CD4-positive, alpha-beta T cell (primary cell): Measurements from ENCODE around the gene COL15A1. TPM values are rescaled to one million over a fixed set of nuclear protein-coding genes. Genes with fewer than 3 reads are reported as not detected.

Experiments used
- ATAC-seq: fragments of 200-7000 bp; cut with Tn5 transposase; one replicate; pipeline ENCODE4 v1.10.0; 2022; ENCODE audit warnings: mild to moderate bottlenecking; ENCODE audit not compliant: poor library complexity
- CTCF ChIA-PET: fragments of 350-600 bp; sonication (Branson Sonifier 250); formaldehyde crosslinking; loops from one replicate; lab custom pipeline; 2021; ENCODE audit warnings: antibody characterized with exemption, inconsistent platforms; lab: Charles Lee
- POLR2A ChIA-PET: fragments of 350-600 bp; sonication (Branson Sonifier 250); formaldehyde crosslinking; loops from one replicate; lab custom pipeline; 2021; ENCODE audit warnings: antibody characterized with exemption, inconsistent platforms; lab: Charles Lee
- DNase-seq, 14 experiments: peaks; one replicate each; pipeline ENCODE4 v3.0.0-alpha.2; 2013 to 2020; ENCODE audit warnings: mixed read lengths in 2 of 14
- H3K27ac ChIP-seq, 2 donors: one replicate each; pipeline versions ENCODE4 v1.5.1 to v1.7.0; 2013; ENCODE audit warnings: low read length in 2 of 2, low read depth in 1 of 2, mild to moderate bottlenecking in 1 of 2
- H3K27me3 ChIP-seq, 2 experiments: 1 replicate in 1 of 2; 2 replicates in 1 of 2; pipeline versions ENCODE4 v1.6.1 to v1.7.0; 2013; ENCODE audit warnings: low read length in 2 of 2, control low read depth in 1 of 2, mild to moderate bottlenecking in 1 of 2, moderate library complexity in 1 of 2; ENCODE audit not compliant: insufficient read depth in 2 of 2, control insufficient read depth in 1 of 2
- H3K36me3 ChIP-seq: one replicate; pipeline ENCODE4 v1.6.1; 2013; ENCODE audit warnings: low read length, control low read depth; ENCODE audit not compliant: insufficient read depth
- H3K4me1 ChIP-seq: one replicate; pipeline ENCODE4 v1.6.1; 2013; ENCODE audit warnings: low read length, control low read depth; ENCODE audit not compliant: insufficient read depth
- H3K4me3 ChIP-seq: one replicate; pipeline ENCODE4 v1.5.1; 2013; ENCODE audit warnings: mild to moderate bottlenecking, low read length, moderate library complexity
- H3K9me3 ChIP-seq, 2 experiments: 1 replicate in 1 of 2; 2 replicates in 1 of 2; pipeline versions ENCODE4 v1.6.1 to v1.7.0; 2013; ENCODE audit warnings: low read length in 2 of 2, mild to moderate bottlenecking in 2 of 2, control low read depth in 1 of 2, moderate library complexity in 1 of 2; ENCODE audit not compliant: control insufficient read depth in 1 of 2, insufficient read depth in 1 of 2
- H3K27ac Mint-ChIP-seq: one replicate; pipeline ENCODE4 v1.8.0; 2020; ENCODE audit warnings: mixed read lengths
- H3K27me3 Mint-ChIP-seq: one replicate; pipeline ENCODE4 v1.8.0; 2021; ENCODE audit warnings: mixed read lengths
- H3K36me3 Mint-ChIP-seq: one replicate; pipeline ENCODE4 v1.8.0; 2021; ENCODE audit warnings: low read depth, mixed read lengths
- H3K4me1 Mint-ChIP-seq: one replicate; pipeline ENCODE4 v1.8.0; 2021; ENCODE audit warnings: low read depth, mixed read lengths
- H3K4me3 Mint-ChIP-seq: one replicate; pipeline ENCODE4 v1.8.0; 2020; ENCODE audit warnings: mild to moderate bottlenecking, mixed read lengths
- H3K9me3 Mint-ChIP-seq: one replicate; pipeline ENCODE4 v1.8.0; 2020; ENCODE audit warnings: mixed read lengths
- CTCF ChIP-seq: fragments of 200-600 bp; IDR thresholded peaks from one replicate; pipeline ENCODE4 v1.8.0; 2022; ENCODE audit warnings: antibody characterized with exemption, mild to moderate bottlenecking
- intact Hi-C, 2 experiments: fragments of 100-400 bp; cut with DNase I in 1 of 2; cut with micrococcal nuclease in 1 of 2; formaldehyde crosslinking; loops; one replicate each; pipeline versions ENCODE4 v1.15.1 to v1.9.0; 2023 to 2025; cut with DNase I, micrococcal nuclease
- total RNA-seq, 174 experiments: library from RNA in 2 of 174; stranded (reverse) in 2 of 174; gene quantifications; one replicate each; pipeline ENCODE4 v1.2.3 and lab custom pipeline; 2021 to 2026

The COL15A1 gene
- total RNA-seq, 2 experiments from 2014 or later = not detected

- Mint-ChIP-seq H3K27me3 (peaks cover 11% of the 10 kb centered on the region), H3K27ac (no peak overlapping the region), H3K36me3 (no peaks in the 10 kb centered on the region), H3K4me1 (no peaks in the 10 kb centered on the region), H3K9me3 (peaks cover 3% of the 10 kb centered on the region), H3K4me3 (no peak overlapping the region)
- Histone ChIP-seq H3K4me1 (no peaks in the 10 kb centered on the region), H3K9me3 (no peaks in the 10 kb centered on the region), H3K36me3 (no peaks in the 10 kb centered on the region), H3K27ac (no peak overlapping the region), H3K4me3 (no peak overlapping the region), H3K27me3 (peaks cover 3 to 4% of the 10 kb centered on the region in 2 experiments)
- ChIA-PET CTCF (no interaction called here), POLR2A (no interaction called here)
- TF ChIP-seq CTCF = no peak
- no peak for ATAC-seq
- no peak for DNase-seq
- intact Hi-C loops = no loop called here
These were observed 47.1 kb upstream of the COL15A1 start for GRCh38 chr9:98896632-98897031.

DNA sequence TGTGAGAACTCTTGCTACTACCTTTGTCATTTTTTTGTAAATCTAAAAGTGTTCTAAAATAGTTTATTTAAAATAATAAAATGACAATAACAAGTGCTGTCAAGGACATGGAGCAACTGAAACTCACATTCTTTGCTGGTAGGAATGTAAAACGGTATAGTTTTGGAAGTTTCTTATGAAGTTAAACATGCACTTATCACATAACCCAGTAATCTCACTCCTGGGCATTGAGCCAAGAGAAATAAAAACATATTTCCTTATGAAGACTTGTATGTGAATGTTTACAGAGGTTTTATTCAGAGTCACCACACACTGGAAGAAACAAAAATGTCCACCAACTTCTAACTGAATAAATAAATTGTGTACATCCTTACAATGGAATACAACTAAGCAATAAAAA is 46.0 kb upstream of the COL15A1 start:
- Mint-ChIP-seq H3K9me3 (peaks cover 3% of the 10 kb centered on the region), H3K4me1 (no peaks in the 10 kb centered on the region), H3K4me3 (no peak overlapping the region), H3K36me3 (no peaks in the 10 kb centered on the region), H3K27me3 (peaks cover 11% of the 10 kb centered on the region), H3K27ac (no peak overlapping the region)
- Histone ChIP-seq H3K36me3 (no peaks in the 10 kb centered on the region), H3K4me3 (no peak overlapping the region), H3K9me3 (no peaks in the 10 kb centered on the region), H3K4me1 (no peaks in the 10 kb centered on the region), H3K27ac (no peak overlapping the region), H3K27me3 (peaks cover 3 to 4% of the 10 kb centered on the region in 2 experiments)
- ChIA-PET CTCF (no interaction called here), POLR2A (no interaction called here)
- no peak for TF ChIP-seq CTCF
- DNase-seq (no peak), ATAC-seq (no peak)
- intact Hi-C loops = no loop called here

- H3K9me3 Mint-ChIP-seq = peaks cover 3% of the 10 kb centered on the region
- POLR2A ChIA-PET = no interaction called here
- H3K27me3 Mint-ChIP-seq = peaks cover 11% of the 10 kb centered on the region
- no peak for TF ChIP-seq CTCF
- peaks cover 4 to 9% of the 10 kb centered on the region in 2 experiments for H3K27me3 ChIP-seq
- H3K4me3 ChIP-seq = no peak overlapping the region
- H3K36me3 ChIP-seq = no peaks in the 10 kb centered on the region
- no peaks in the 10 kb centered on the region for H3K4me1 Mint-ChIP-seq
- intact Hi-C loops = no loop called here
- CTCF ChIA-PET = no interaction called here
- no peaks in the 10 kb centered on the region for H3K4me1 ChIP-seq
- no peaks in the 10 kb centered on the region for H3K9me3 ChIP-seq
- no peak overlapping the region for H3K27ac ChIP-seq
- no peaks in the 10 kb centered on the region for H3K36me3 Mint-ChIP-seq
- DNase-seq (no peak), ATAC-seq (no peak)
- H3K4me3 Mint-ChIP-seq = no peak overlapping the region
- H3K27ac Mint-ChIP-seq = no peak overlapping the region
These were observed 44.2 kb upstream of the COL15A1 start for GRCh38 chr9:98899408-98900056.
